ENCODE results near the gene NTNG1. TPM values are rescaled to one million over a fixed set of nuclear protein-coding genes. Genes with fewer than 3 reads are reported as not detected.
A peak's percentile ranks its signal among the peaks of the same experiment; 100 is the strongest.

The NTNG1 gene
- total and polyA plus RNA-seq, 8 donors, result 5.7 to 28.0 (median 22.3) TPM

- Histone ChIP-seq H3K36me3 (no peaks in the 10 kb centered on the region), H3K4me1 (no peaks in the 10 kb centered on the region), H3K9me3 (no peaks in the 10 kb centered on the region), H3K4me3 (no peak overlapping the region), H3K27me3 (no peaks in the 10 kb centered on the region), H3K27ac (no peak overlapping the region)
- no peak for ATAC-seq
- no peak for DNase-seq
- intact Hi-C loops (cut with DNase I), result no loop called here
- TF ChIP-seq CTCF (IDR thresholded peaks at IDR 0.05), result no peak
These were observed 187.2 kb downstream of the NTNG1 start for GRCh38 chr1:107328087-107328486.

DNA sequence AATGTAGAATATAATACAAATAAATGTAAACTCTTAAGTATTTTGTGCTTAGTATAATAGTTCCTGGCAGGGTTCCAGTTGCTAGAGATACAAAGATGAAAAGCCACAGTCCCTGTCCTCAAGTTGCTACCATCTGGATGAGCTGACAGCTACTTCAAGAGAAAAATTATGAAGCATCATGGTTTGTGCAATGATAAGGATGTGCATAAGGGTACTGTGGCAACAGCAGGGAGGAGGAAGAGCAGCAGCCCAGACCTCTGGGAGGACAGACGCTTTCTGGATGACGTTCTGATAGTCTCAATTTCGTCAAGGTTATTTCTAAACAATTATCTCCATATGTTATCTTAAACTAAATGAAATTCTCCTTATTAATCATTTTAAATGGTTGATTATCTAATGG is 198.9 kb downstream of the NTNG1 start:
- no peak for TF ChIP-seq CTCF (IDR thresholded peaks at IDR 0.05)
- Histone ChIP-seq H3K9me3 (peaks cover 0 to 10% of the 10 kb centered on the region in 2 donors), H3K36me3 (no peaks in the 10 kb centered on the region), H3K4me1 (no peaks in the 10 kb centered on the region), H3K4me3 (no peak overlapping the region), H3K27ac (no peak overlapping the region), H3K27me3 (no peaks in the 10 kb centered on the region)
- DNase-seq (no peak), ATAC-seq (no peak)
- intact Hi-C loops (cut with DNase I), result no loop called here

- H3K36me3 ChIP-seq, result no peaks in the 10 kb centered on the region
- H3K9me3 ChIP-seq, result no peaks in the 10 kb centered on the region
- H3K4me1 ChIP-seq, result no peaks in the 10 kb centered on the region
- no peak for ATAC-seq
- H3K4me3 ChIP-seq, result no peak overlapping the region
- no peak for TF ChIP-seq CTCF (IDR thresholded peaks at IDR 0.05)
- no peak overlapping the region for H3K27ac ChIP-seq
- peak in 1 of 4 donors; percentile 21 for DNase-seq
- intact Hi-C loops (cut with DNase I), result no loop called here
- H3K27me3 ChIP-seq, result no peaks in the 10 kb centered on the region
These were observed 201.5 kb downstream of the NTNG1 start for GRCh38 chr1:107342316-107342715.

- Histone ChIP-seq H3K27ac (no peak overlapping the region), H3K9me3 (no peaks in the 10 kb centered on the region), H3K27me3 (no peaks in the 10 kb centered on the region), H3K4me1 (no peaks in the 10 kb centered on the region), H3K36me3 (no peaks in the 10 kb centered on the region), H3K4me3 (no peak overlapping the region)
- no peak for TF ChIP-seq CTCF (IDR thresholded peaks at IDR 0.05)
- intact Hi-C loops (cut with DNase I), result no loop called here
- DNase-seq (no peak), ATAC-seq (no peak)
These were observed 201.9 kb downstream of the NTNG1 start for GRCh38 chr1:107342768-107343167.

DNA sequence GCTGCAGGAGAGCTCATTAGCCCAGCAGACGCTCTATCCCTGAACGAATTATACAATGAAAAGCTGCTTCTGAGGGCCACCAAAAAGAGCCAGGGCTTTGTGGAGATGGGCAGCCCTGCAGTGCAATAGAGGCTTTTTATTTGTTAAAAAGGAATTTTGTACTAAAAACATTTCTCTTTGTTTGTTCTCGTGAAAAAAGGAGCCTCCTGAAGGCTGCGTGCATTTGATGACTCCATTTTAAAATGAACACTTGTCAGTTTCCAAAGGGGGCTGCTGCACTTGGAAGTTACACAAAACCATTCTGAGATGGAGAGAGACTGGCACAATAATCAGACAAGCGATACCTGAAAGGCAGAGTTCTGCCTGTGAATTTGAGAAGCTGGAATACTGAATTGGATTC is 202.8 kb downstream of the NTNG1 start:
- H3K4me1 ChIP-seq, result no peaks in the 10 kb centered on the region
- ATAC-seq (no peak), DNase-seq (no peak)
- no peak for TF ChIP-seq CTCF (IDR thresholded peaks at IDR 0.05)
- no peaks in the 10 kb centered on the region for H3K9me3 ChIP-seq
- no peak overlapping the region for H3K4me3 ChIP-seq
- H3K27ac ChIP-seq, result no peak overlapping the region
- no peaks in the 10 kb centered on the region for H3K27me3 ChIP-seq
- intact Hi-C loops (cut with DNase I), result no loop called here
- H3K36me3 ChIP-seq, result no peaks in the 10 kb centered on the region
